T-helper 17 cell (primary cell): Measurements from ENCODE around the gene STS. TPM values are rescaled to one million over a fixed set of nuclear protein-coding genes. Genes with fewer than 3 reads are reported as not detected.

Experiments
- ATAC-seq: fragments of 150-1000 bp; cut with Tn5 transposase; 2 replicates; pipeline ENCODE4 v1.10.0; 2021; ENCODE audit warnings: mild to moderate bottlenecking, moderate library complexity
- DNase-seq, 3 donors: peaks; one replicate each; pipeline versions ENCODE4 v3.0.0 to v3.0.0-alpha.2; 2020 to 2021
- H3K9me3 ChIP-seq: one replicate; pipeline ENCODE4 v1.7.0; 2013; ENCODE audit warnings: low read length, mild to moderate bottlenecking; ENCODE audit not compliant: control insufficient read depth, poor library complexity, severe bottlenecking
- H3K27ac Mint-ChIP-seq: one replicate; pipeline ENCODE4 v1.8.0; 2022; ENCODE audit warnings: mild to moderate bottlenecking, moderate library complexity, mixed read lengths
- H3K27me3 Mint-ChIP-seq: one replicate; pipeline ENCODE4 v1.8.0; 2022; ENCODE audit warnings: mixed read lengths
- H3K36me3 Mint-ChIP-seq: one replicate; pipeline ENCODE4 v1.8.0; 2022; ENCODE audit warnings: low read depth, mixed read lengths
- H3K4me1 Mint-ChIP-seq: one replicate; pipeline ENCODE4 v1.8.0; 2022; ENCODE audit warnings: mild to moderate bottlenecking, mixed read lengths
- H3K4me3 Mint-ChIP-seq: one replicate; pipeline ENCODE4 v1.8.0; 2022; ENCODE audit warnings: mild to moderate bottlenecking, moderate library complexity, mixed read lengths
- total RNA-seq, 4 donors: library from RNA in 2 of 4; stranded (reverse) in 2 of 4; gene quantifications; one replicate each; pipeline ENCODE4 v1.2.3 and lab custom pipeline; 2022 to 2026

Gene STS
- total RNA-seq, 2 donors from 2014 or later: 1.1 to 1.2 TPM

DNA sequence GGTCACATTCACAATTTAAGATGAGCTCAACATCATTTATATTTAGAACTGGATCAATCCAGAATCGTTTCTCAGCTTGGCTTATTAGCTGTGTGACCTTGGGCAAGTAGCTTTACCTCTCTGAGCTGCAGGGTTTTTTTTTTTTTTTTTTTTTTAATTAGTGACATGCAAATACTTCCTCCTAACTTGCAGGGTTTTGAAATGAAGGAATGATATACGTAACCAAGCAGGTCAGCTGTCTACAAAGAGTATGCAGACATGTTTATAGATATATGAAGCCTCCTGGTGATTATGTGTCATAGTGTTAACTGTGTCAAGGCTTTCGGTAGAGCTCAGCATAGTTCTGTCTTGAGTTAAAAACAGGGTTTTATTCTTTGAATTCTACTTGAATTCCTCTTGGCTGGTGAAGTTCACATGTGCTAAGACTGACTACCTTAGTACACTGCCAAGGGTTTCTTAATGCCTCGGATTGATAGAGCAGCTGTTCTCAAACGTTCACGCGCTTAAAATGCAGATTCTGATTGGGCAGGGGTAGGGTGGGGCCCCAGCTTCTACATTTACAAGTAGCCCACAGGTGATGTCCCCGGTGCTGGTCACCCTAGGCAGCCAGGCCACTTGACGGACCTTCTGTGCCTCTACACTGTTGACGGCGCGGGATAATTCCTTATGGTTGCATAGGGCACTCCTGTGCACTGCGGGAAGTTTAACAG lies 654 bp upstream of the STS start:
- H3K27me3 Mint-ChIP-seq: no peaks in the 10 kb centered on the region
- DNase-seq (no peak), ATAC-seq (no peak)
- no peaks in the 10 kb centered on the region for H3K36me3 Mint-ChIP-seq
- peaks cover 5% of the 10 kb centered on the region for H3K4me1 Mint-ChIP-seq
- peak overlapping the region; percentile 85 for H3K4me3 Mint-ChIP-seq
- no peaks in the 10 kb centered on the region for H3K9me3 ChIP-seq
- H3K27ac Mint-ChIP-seq: peak overlapping the region; percentile 49

DNA sequence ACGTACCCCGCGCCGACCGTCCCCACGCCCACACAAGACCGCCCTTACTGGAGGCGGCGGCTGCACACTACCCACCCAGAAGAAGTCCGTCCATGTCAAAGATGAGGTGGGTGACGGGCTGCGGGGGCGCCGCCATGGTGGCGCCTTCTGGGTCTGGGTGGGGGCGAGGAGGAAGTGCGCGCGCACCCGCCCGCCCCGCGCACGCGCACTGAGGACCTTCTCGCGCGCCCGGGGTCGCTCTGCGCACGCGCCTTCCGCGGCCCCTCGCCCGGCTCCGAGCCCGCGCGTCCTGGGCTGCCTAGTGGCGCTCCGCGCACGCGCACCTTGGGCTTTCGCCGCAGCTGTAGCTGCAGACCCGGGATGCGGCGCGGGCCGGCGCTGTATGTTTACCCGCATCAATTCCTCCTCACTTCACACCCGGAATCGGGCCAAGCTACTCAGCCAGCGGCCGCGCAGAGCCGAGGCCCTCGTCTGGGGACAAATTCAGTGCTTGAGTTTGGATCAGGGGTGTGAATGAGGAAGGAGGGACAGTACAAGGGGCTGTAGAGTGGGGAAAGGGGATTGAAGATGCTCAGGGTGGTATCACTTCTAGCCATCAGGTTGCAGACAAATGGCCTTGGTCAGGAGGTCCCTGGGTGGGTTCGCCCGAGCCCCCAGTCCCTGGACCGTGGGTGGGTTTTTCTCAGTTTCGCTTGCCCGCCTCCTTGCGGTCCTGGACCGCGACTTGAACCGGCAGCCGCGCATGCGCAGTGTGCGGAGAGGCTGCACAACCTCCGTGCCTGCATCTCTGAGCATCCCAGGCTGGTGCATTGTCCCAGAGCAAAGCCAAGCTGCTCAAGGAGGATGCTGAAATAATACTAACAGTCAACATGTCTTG lies 704 bp downstream of the STS start, which contains the start of gene PUDP:
Gene PUDP (minus strand): TSS at position 176 of the 877 bp plus-strand sequence. CDS start 40 bp downstream, at position 136.
- H3K36me3 Mint-ChIP-seq: no peaks in the 10 kb centered on the region
- H3K27ac Mint-ChIP-seq: peak within 1 kb of the TSS; percentile 89
- ATAC-seq: peak; percentile 86
- DNase-seq: peak; percentile 75 to 82 (median 81)
- H3K27me3 Mint-ChIP-seq: no peaks in the 10 kb centered on the region
- no peaks in the 10 kb centered on the region for H3K9me3 ChIP-seq
- H3K4me1 Mint-ChIP-seq: peaks cover 5% of the 10 kb centered on the region
- peak within 1 kb of the TSS; percentile 85 for H3K4me3 Mint-ChIP-seq

DNA sequence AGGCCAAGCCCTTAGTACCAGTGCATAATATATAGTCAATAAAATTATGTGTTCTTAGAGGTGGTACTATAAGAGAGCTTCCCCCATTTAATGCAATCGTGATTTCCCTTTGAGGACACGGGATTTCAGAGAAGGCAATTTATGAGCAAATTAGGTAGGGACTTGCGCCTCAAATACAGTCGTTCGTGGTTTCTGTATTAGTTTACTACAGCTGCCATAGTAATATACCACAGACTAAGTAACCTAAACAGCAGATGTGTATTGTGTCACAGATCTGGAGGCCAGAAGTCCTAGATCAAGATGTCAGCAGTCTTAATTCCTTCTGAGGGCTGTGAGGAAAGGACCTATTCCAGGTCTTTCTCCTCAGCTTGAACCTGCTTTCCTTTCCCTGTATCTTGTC lies 1.9 kb downstream of the STS start:
- Mint-ChIP-seq H3K36me3 (no peaks in the 10 kb centered on the region), H3K27me3 (no peaks in the 10 kb centered on the region), H3K4me3 (no peak overlapping the region), H3K4me1 (peaks cover 8% of the 10 kb centered on the region), H3K27ac (no peak overlapping the region)
- DNase-seq (no peak), ATAC-seq (no peak)
- no peaks in the 10 kb centered on the region for H3K9me3 ChIP-seq

DNA sequence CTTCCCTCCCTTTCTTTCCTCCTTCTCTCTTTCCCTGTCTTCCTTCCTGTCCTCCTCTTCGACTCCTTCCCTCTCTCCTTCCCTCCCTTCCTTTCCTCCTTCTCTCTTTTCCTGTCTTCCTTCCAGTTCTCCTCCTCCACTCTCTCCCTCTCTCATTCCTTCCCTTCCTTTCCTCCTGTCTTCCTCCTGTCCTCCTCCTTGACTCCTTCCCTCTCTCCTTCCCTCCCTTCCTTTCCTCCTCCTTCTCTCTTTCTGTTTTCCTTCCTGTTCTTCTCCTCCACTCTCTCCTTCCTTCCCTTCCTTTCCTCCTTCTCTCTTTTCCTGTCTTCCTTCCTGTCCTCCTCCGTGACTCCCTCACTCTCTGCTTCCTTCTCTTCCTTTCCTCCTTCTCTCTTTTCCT lies 5.7 kb downstream of the STS start:
- no peak overlapping the region for H3K4me3 Mint-ChIP-seq
- peaks cover 5% of the 10 kb centered on the region for H3K4me1 Mint-ChIP-seq
- no peaks in the 10 kb centered on the region for H3K9me3 ChIP-seq
- ATAC-seq (no peak), DNase-seq (no peak)
- H3K36me3 Mint-ChIP-seq: no peaks in the 10 kb centered on the region
- H3K27ac Mint-ChIP-seq: no peak overlapping the region
- H3K27me3 Mint-ChIP-seq: no peaks in the 10 kb centered on the region

DNA sequence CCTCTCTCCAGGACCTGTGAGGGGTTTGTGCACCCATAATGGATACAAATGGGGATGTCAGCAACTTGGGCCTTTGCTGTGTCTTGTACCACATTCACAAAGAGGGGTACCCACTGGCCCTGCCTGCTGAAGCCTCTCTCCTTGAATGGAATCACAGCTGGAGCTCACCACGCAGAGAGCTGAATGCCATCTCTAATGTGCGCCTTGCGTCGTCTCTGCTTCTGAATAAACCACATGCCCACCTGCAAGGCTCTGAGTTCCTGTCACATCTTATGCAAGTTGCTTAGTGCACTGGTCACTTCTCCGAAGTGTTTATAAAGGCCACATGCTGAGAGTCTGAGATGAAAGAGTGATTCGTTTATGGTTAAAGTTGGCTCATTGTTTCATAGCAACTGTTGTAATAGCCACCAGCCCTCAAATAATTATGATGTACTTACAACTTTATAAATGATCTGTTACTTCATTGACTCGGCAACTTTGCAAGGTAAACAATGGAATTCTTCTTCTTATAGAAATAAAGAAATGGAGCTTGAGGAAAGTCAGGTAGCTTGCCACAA lies 6.6 kb downstream of the STS start:
- Mint-ChIP-seq H3K4me3 (no peak overlapping the region), H3K36me3 (no peaks in the 10 kb centered on the region), H3K27me3 (no peaks in the 10 kb centered on the region), H3K27ac (no peak overlapping the region), H3K4me1 (peaks cover 5% of the 10 kb centered on the region)
- H3K9me3 ChIP-seq: no peaks in the 10 kb centered on the region
- ATAC-seq (no peak), DNase-seq (no peak)

DNA sequence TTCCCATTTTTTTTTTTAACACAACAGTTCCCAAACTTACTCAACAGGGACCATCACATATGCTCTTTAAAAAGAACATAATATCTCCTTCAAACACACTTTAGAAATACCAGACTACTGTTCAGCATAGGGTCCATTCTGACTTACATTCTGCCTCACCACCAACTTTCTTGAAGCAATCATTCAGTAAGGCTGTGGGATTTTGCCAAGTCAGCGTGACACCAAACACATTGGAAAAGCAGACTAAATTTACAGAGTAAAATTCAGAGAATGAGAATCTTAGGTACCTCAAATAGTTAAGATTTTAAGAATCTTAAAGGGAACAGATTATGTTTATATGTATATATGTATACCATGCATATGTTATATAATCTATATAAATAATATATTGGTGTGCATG lies 7.7 kb downstream of the STS start:
- H3K27ac Mint-ChIP-seq: no peak overlapping the region
- H3K4me3 Mint-ChIP-seq: no peak overlapping the region
- no peaks in the 10 kb centered on the region for H3K9me3 ChIP-seq
- DNase-seq (no peak), ATAC-seq (no peak)
- peaks cover 5% of the 10 kb centered on the region for H3K4me1 Mint-ChIP-seq
- no peaks in the 10 kb centered on the region for H3K36me3 Mint-ChIP-seq
- no peaks in the 10 kb centered on the region for H3K27me3 Mint-ChIP-seq

DNA sequence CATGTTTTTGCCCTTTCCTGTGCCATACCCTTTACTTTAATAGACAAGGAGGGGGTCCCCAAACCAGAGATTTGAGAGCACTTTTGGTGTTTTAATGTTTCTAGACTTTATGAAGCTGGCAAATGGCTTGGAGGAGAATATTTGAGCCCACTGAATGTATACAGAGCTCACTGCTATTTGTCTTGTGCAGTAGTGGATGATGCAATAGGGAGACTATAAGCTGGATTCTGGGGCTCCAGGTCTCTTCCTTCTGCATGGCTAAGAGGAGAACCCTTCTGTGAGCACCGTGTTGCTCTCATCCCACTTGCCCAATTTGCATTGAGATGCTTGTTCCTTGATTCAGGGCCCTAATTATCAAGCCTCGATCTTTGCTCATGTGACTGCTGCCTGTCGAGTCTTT lies 9.4 kb downstream of the STS start:
- no peak overlapping the region for H3K27ac Mint-ChIP-seq
- H3K36me3 Mint-ChIP-seq: no peaks in the 10 kb centered on the region
- no peak overlapping the region for H3K4me3 Mint-ChIP-seq
- no peaks in the 10 kb centered on the region for H3K27me3 Mint-ChIP-seq
- DNase-seq (no peak), ATAC-seq (no peak)
- no peaks in the 10 kb centered on the region for H3K9me3 ChIP-seq
- peaks cover 5% of the 10 kb centered on the region for H3K4me1 Mint-ChIP-seq

DNA sequence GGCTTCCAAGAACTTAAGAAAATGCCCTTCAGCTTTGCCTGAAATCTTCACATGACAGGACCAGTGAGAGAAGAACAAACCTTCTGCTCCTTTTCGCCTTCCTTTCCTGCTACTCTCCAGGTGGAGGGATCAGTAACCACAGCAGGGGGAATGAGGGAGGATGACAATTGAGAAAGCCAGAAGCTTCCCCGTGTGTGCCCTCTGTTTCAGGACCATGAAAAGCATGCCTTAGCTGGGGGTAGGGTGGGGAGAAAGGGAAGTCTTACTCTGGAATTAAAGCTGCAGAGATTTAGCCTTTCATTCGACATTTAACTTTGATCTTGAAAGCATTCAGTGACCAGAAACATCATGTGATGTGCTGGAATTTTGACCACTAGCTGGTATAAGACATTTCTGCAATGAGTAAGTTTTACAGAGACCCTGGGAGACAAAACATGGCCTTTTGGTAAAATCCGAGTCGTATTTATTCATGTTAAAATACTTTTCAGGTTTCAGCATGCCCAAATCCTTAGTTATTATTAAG lies 11.0 kb downstream of the STS start:
- no peaks in the 10 kb centered on the region for H3K9me3 ChIP-seq
- DNase-seq (no peak), ATAC-seq (no peak)
- Mint-ChIP-seq H3K27me3 (no peaks in the 10 kb centered on the region), H3K27ac (no peak overlapping the region), H3K4me1 (peaks cover 4% of the 10 kb centered on the region), H3K36me3 (no peaks in the 10 kb centered on the region), H3K4me3 (no peak overlapping the region)

DNA sequence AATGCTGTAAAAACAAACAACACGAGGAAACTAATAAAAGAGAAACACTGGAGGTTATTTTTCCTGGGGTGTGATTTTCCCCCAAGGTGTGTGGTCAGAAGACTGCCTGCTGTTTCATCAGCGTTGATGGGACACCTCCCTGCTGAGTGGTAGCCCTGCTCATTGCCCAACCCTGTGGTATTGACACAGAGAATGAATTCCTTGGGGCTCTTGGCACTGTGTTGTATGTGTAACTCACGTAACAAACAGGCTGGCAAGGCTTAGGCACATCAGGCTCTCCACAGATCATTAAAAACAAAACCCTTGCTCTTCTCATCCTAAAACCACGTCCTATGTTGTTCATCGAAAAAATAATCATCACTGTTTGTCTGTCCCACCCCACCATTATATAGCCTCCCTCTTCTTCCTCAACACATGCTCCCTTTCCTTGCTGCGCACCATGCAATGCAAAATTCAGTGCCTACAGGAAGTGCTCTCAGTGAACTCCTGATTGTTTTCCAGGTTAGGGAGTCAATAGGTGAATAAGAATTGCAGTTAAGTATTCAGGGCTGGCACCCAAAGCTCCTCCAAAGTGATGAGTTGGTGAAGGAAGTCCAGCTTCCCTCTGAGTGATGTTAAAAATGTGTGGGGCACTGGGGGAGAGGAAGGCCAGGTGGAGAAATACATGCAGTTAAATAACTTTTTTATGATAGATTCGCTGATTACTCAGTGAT lies 11.8 kb downstream of the STS start:
- H3K9me3 ChIP-seq: no peaks in the 10 kb centered on the region
- Mint-ChIP-seq H3K36me3 (no peaks in the 10 kb centered on the region), H3K27me3 (no peaks in the 10 kb centered on the region), H3K27ac (no peak overlapping the region), H3K4me3 (no peak overlapping the region), H3K4me1 (no peaks in the 10 kb centered on the region)
- no peak for DNase-seq
- no peak for ATAC-seq

DNA sequence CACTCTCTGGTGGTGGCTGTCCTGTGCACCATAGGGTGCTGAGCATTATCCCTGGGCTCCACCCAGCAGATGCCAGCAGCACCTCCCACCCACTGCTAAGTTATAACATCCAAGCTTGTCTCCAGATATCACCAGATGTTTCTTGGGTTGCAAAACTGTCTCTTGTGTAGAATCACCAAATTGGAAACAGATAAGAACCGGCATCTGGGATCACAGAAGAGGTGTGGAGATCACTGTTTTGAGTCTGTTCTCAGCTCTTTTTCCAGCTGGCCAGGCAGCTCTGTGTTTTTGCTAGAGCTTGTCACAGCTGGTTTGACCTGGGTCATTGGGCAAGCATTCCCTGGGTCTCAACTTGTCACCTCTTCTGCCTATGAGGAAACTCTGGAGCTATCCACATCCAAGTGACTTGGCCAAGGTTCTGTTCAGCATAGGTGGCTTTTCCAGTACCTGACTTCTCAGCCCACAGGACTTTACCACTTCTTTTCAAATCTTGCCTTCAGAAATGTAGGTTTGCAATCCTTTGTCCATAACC lies 15.7 kb downstream of the STS start:
- DNase-seq: no peak
- Mint-ChIP-seq H3K27ac (no peak overlapping the region), H3K27me3 (no peaks in the 10 kb centered on the region), H3K4me3 (no peak overlapping the region), H3K4me1 (no peaks in the 10 kb centered on the region), H3K36me3 (no peaks in the 10 kb centered on the region)
- no peaks in the 10 kb centered on the region for H3K9me3 ChIP-seq
- ATAC-seq: no peak

DNA sequence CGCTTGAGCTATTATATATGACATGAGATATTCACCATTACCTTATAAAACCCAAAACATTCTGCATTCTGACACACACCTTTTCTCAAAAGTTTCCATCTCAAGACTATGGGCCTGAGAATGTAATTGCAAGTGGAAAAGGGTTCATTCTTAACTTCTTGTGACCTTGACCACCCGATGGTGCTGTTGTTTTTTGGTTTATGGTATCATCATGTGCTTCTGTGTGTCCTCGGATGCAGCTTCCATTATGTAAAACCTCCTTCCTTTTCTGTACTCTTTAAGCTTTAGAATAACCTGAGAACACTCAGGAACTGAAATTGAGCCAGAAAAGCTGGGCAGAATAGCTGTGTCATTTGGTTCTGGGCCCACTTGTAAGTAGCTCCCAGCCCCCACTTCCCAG lies 16.7 kb downstream of the STS start:
- H3K9me3 ChIP-seq: no peaks in the 10 kb centered on the region
- ATAC-seq (no peak), DNase-seq (no peak)
- H3K27ac Mint-ChIP-seq: no peak overlapping the region
- H3K4me3 Mint-ChIP-seq: no peak overlapping the region
- no peaks in the 10 kb centered on the region for H3K4me1 Mint-ChIP-seq
- no peaks in the 10 kb centered on the region for H3K36me3 Mint-ChIP-seq
- no peaks in the 10 kb centered on the region for H3K27me3 Mint-ChIP-seq

DNA sequence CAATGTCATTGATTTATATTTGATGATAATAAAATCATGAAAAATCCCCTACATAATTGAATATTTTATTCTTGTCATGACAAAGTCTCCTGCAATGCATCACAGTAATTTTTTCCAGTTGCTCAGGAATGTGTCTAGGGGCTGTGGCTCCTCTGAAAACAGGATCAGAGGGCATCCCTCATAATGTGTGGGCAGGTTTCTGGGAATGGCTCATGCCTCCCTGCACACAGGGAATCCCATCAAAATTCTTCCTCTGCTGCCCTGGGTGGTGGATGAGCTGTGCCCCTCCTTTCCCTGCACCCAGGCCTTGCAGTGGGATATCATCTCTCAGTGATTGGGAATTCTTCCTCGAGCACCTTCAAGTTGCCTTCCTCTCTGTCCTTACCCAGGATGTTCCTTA lies 20.9 kb downstream of the STS start:
- no peak for ATAC-seq
- no peak overlapping the region for H3K27ac Mint-ChIP-seq
- H3K36me3 Mint-ChIP-seq: no peaks in the 10 kb centered on the region
- no peak for DNase-seq
- no peaks in the 10 kb centered on the region for H3K27me3 Mint-ChIP-seq
- no peaks in the 10 kb centered on the region for H3K9me3 ChIP-seq
- H3K4me3 Mint-ChIP-seq: no peak overlapping the region
- H3K4me1 Mint-ChIP-seq: no peaks in the 10 kb centered on the region

DNA sequence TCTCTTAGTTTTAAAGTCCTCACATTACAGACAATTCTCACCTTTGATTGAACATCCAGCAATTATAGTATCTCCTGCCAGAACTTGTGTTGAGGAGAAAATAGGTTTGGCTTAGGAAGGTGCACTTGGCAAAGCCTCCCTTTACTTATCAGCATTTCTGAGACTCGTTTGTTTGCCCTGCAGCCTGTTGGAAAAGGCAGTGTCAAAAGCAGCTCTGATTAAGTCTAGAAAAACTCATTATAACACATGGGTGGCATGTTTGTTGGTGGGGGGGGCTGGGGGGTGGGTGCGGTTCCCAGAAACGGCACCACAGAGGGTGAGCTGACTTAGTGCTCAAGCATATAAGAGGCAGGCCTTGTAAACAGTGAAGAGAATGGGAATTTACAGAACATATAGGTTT lies 22.1 kb downstream of the STS start:
- Mint-ChIP-seq H3K36me3 (no peaks in the 10 kb centered on the region), H3K27ac (no peak overlapping the region), H3K4me3 (no peak overlapping the region), H3K4me1 (no peaks in the 10 kb centered on the region), H3K27me3 (no peaks in the 10 kb centered on the region)
- H3K9me3 ChIP-seq: no peaks in the 10 kb centered on the region
- no peak for DNase-seq
- ATAC-seq: no peak
